K562 (cell line): ENCODE results near the gene ANO4. TPM values are rescaled to one million over a fixed set of nuclear protein-coding genes. Genes with fewer than 3 reads are reported as not detected.

Source experiments
- ATAC-seq: fragments of 200-7000 bp; cut with Tn5 transposase; 3 replicates; pipeline ENCODE4 v1.9.1; 2020; ENCODE audit warnings: moderate library complexity
- BruUV-seq: library from RNA; stranded (reverse); fragments of 400-500 nt; replicated peaks from 2 replicates; lab custom pipeline; 2021; lab: Mats Ljungman, UMichigan
- CTCF ChIA-PET: fragments of 300-600 bp; formaldehyde crosslinking; extraction: SDS; loops from one replicate; lab custom pipeline; 2021; ENCODE audit warnings: low intra/inter-chr PET ratio; lab: Yijun Ruan, JAX
- POLR2A ChIA-PET: fragments of 300-600, 350-650 bp; sonication (Branson Sonifier 250); formaldehyde crosslinking; extraction: SDS; loops from one replicate; lab custom pipeline; 2021; ENCODE audit warnings: antibody characterized with exemption, inconsistent platforms; lab: Yijun Ruan, JAX
- DNase-seq, 4 experiments: peaks; one replicate each; pipeline versions ENCODE4 v3.0.0 to v3.0.0-alpha.2; 2011 to 2018; ENCODE audit warnings: low spot score in 3 of 4, mixed read lengths in 3 of 4; ENCODE audit errors: extremely low read depth in 1 of 4
- FAIRE-seq: peaks from 2 replicates; lab custom pipeline; 2011; peaks lifted over from hg19 to GRCh38; lab: Jason Lieb, UNC
- H2AFZ ChIP-seq: 2 replicates; pipeline ENCODE4 v1.6.0; 2011; ENCODE audit warnings: low read depth, low read length, control low read depth, inconsistent platforms
- H3K27ac ChIP-seq: fragments of 200-600 bp; 3 replicates; pipeline ENCODE4 v1.8.0; 2011; ENCODE audit warnings: low read depth, mild to moderate bottlenecking, control low read depth, inconsistent platforms, low read length, moderate library complexity, mixed read lengths; ENCODE audit errors: extremely low read depth
- H3K27me3 ChIP-seq, 2 experiments: fragments of 300-600 bp in 1 of 2; 2 replicates in 1 of 2; 3 replicates in 1 of 2; pipeline versions ENCODE4 v1.6.0 to v1.8.0; 2011; ENCODE audit warnings: inconsistent platforms in 2 of 2, low read length in 2 of 2, mild to moderate bottlenecking in 1 of 2, mixed read lengths in 1 of 2, moderate library complexity in 1 of 2; ENCODE audit not compliant: control insufficient read depth in 2 of 2, insufficient read depth in 2 of 2
- H3K36me3 ChIP-seq: fragments of 300-600 bp; 3 replicates; pipeline ENCODE4 v1.8.0; 2011; ENCODE audit warnings: mild to moderate bottlenecking, low read length, inconsistent platforms; ENCODE audit not compliant: control insufficient read depth, insufficient read depth
- H3K4me1 ChIP-seq, 2 experiments: fragments of 200-600 bp in 1 of 2; replicated peaks in 1 of 2; 2 replicates in 1 of 2; 3 replicates in 1 of 2; pipeline versions ENCODE4 v1.5.1 to v1.8.0; 2011; ENCODE audit warnings: inconsistent platforms in 2 of 2, low read length in 2 of 2, mild to moderate bottlenecking in 1 of 2, mixed read lengths in 1 of 2, moderate library complexity in 1 of 2; ENCODE audit not compliant: control insufficient read depth in 2 of 2, insufficient read depth in 2 of 2
- H3K4me2 ChIP-seq: 2 replicates; pipeline ENCODE4 v1.6.1; 2011; ENCODE audit warnings: low read length, control low read depth, inconsistent platforms, mixed read lengths; ENCODE audit not compliant: insufficient read depth
- H3K4me3 ChIP-seq: fragments of 200-600 bp; sonication (generic), shearing (Covaris generic); 2 replicates; pipeline ENCODE4 v1.5.1; 2016; ENCODE audit warnings: control low read depth, inconsistent platforms
- H3K79me2 ChIP-seq: fragments of 200-600 bp; 3 replicates; pipeline ENCODE4 v1.8.0; 2011; ENCODE audit warnings: low read length, inconsistent platforms; ENCODE audit not compliant: control insufficient read depth, insufficient read depth
- H3K9ac ChIP-seq, 2 experiments: 2 replicates each; pipeline versions ENCODE4 v1.6.0 to v1.6.1; 2011; ENCODE audit warnings: low read depth in 2 of 2, low read length in 2 of 2, control low read depth in 1 of 2, inconsistent platforms in 1 of 2, mild to moderate bottlenecking in 1 of 2, mixed read lengths in 1 of 2; ENCODE audit not compliant: insufficient read depth in 1 of 2
- H3K9me1 ChIP-seq: one replicate; pipeline ENCODE4 v1.6.0; 2011; ENCODE audit warnings: inconsistent platforms, mild to moderate bottlenecking, low read length, moderate library complexity; ENCODE audit not compliant: control insufficient read depth, insufficient read depth
- H3K9me3 ChIP-seq: replicated peaks from 2 replicates; pipeline ENCODE4 v1.5.1; 2011; ENCODE audit warnings: low read depth, low read length, inconsistent platforms; ENCODE audit not compliant: control insufficient read depth, insufficient read depth
- H4K20me1 ChIP-seq: replicated peaks from 2 replicates; pipeline ENCODE4 v1.6.1; 2011; ENCODE audit warnings: low read length, inconsistent platforms, mixed read lengths; ENCODE audit not compliant: control insufficient read depth, insufficient read depth
- CHCHD3 ChIP-seq: fragments of 250-450 bp; sonication (Bioruptor Pico); IDR thresholded peaks from 2 replicates; pipeline ENCODE4 v2.1.2; 2022; ENCODE audit warnings: mild to moderate bottlenecking
- CXXC5 ChIP-seq: fragments of 250-450 bp; sonication (Bioruptor Pico); IDR thresholded peaks from 2 replicates; pipeline ENCODE4 v1.8.0; 2022; ENCODE audit warnings: inconsistent platforms, mild to moderate bottlenecking, moderate library complexity
- DEAF1 ChIP-seq: fragments of 450-650 bp; formaldehyde crosslinking; IDR thresholded peaks from 2 replicates; pipeline ENCODE4 v1.4.0; 2020; ENCODE audit warnings: mild to moderate bottlenecking, moderate library complexity
- GABPB1 ChIP-seq: sonication (generic); formaldehyde crosslinking; IDR thresholded peaks from 2 replicates; pipeline ENCODE4 v1.8.0; 2022; ENCODE audit warnings: mild to moderate bottlenecking, missing genetic modification reagents
- JUND ChIP-seq, 2 experiments: IDR thresholded peaks; 2 replicates in 1 of 2; 3 replicates in 1 of 2; pipeline ENCODE4 v1.6.1; 2011; ENCODE audit warnings: borderline replicate concordance in 2 of 2, low read depth in 2 of 2, low read length in 2 of 2, improper control_type of control experiment in 1 of 2, missing biosample characterization in 1 of 2, missing genetic modification characterization in 1 of 2, missing genetic modification reagents in 1 of 2
- KAT8 ChIP-seq: fragments of 450-650 bp; IDR thresholded peaks from 2 replicates; pipeline ENCODE4 v1.6.1; 2016; ENCODE audit warnings: low read depth, mild to moderate bottlenecking
- KDM1A ChIP-seq, 2 experiments: fragments of 450-650 bp; IDR thresholded peaks; 2 replicates each; pipeline ENCODE4 v1.6.1; 2016; ENCODE audit warnings: mild to moderate bottlenecking in 2 of 2
- KDM5B ChIP-seq: fragments of 200-600 bp; sonication (generic); IDR thresholded peaks from 2 replicates; pipeline ENCODE4 v1.6.1; 2012; ENCODE audit warnings: low read depth, mild to moderate bottlenecking, moderate library complexity, low read length, control low read depth, inconsistent platforms; ENCODE audit not compliant: insufficient replicate concordance
- RFX7 ChIP-seq: fragments of 250-450 bp; sonication (Bioruptor Pico); IDR thresholded peaks from 2 replicates; pipeline ENCODE4 v1.5.1; 2021; ENCODE audit warnings: mild to moderate bottlenecking
- SIN3B ChIP-seq: fragments of 450-650 bp; IDR thresholded peaks from 2 replicates; pipeline ENCODE4 v1.6.1; 2017; ENCODE audit warnings: low read depth, mild to moderate bottlenecking, moderate library complexity
- ZBTB7A ChIP-seq: IDR thresholded peaks from 2 replicates; pipeline ENCODE4 v1.6.1; 2011; ENCODE audit warnings: low read depth, mild to moderate bottlenecking, low read length, moderate library complexity, borderline replicate concordance; ENCODE audit not compliant: control insufficient read depth
- ZKSCAN3 ChIP-seq: fragments of 250-450 bp; sonication (Bioruptor Pico); IDR thresholded peaks from 2 replicates; pipeline ENCODE4 v1.4.0; 2020
- ZNF668 ChIP-seq: fragments of 250-450 bp; sonication (Bioruptor Pico); IDR thresholded peaks from 2 replicates; pipeline ENCODE4 v1.8.0; 2022; ENCODE audit warnings: mild to moderate bottlenecking, inconsistent platforms
- WGBS: fragments of 100-300 bp; shearing (Covaris generic); methylation state at CpG from one replicate; pipeline ENCODE4 v1.1.6; 2016; ENCODE audit warnings: low coverage, mixed read lengths; ENCODE audit not compliant: insufficient coverage; ENCODE audit errors: missing lambda C conversion rate; 5-methylcytosine and 5-hydroxymethylcytosine counted together
- in situ Hi-C: fragments of 300-500 bp; cut with MboI; formaldehyde crosslinking; loops from 4 replicates; pipeline ENCODE4 v1.15.0; 2018; ENCODE audit warnings: inconsistent platforms, mixed read lengths
- intact Hi-C: fragments of 100-400 bp; cut with micrococcal nuclease; formaldehyde crosslinking; loops from 2 replicates; pipeline ENCODE4 v1.14.2; 2022
- polyA plus RNA-seq, 8 experiments: library from polyadenylated mRNA; depleted of rRNA in 4 of 8; stranded (reverse) in 5 of 8; unstranded in 3 of 8; fragments of >200 nt; fragmentation: Nextera tagmentation in 2 of 8; fragmentation: Illumina TruSeq in 1 of 8; extraction: Ambion mirVana in 2 of 8; extraction: Trizol in 1 of 8; gene quantifications; 2 replicates each; pipeline versions ENCODE4 v1.2.1 to v1.2.3, GENCODE V29; 2011 to 2014; ENCODE audit warnings: inconsistent platforms in 1 of 8, missing spikeins in 1 of 8
- total RNA-seq, 7 experiments: library from RNA; depleted of rRNA in 6 of 7; stranded (reverse); fragments of >200 nt in 6 of 7; fragmentation: Illumina TruSeq in 2 of 7; extraction: Trizol in 2 of 7; gene quantifications; 2 replicates each; pipeline versions ENCODE4 v1.2.1 to v1.2.3, GENCODE V29; 2011 to 2021; ENCODE audit warnings: low replicate concordance in 1 of 7

The ANO4 gene
- total and polyA plus RNA-seq, 9 of the 15 experiments (the other 6 are each of a cell fraction or from before 2014, with no cell fraction given) = not detected

GRCh38 chr12:101076921-101077320, 282.3 kb downstream of the ANO4 start:
- Histone ChIP-seq H3K9ac (no peak overlapping the region), H3K36me3 (no peaks in the 10 kb centered on the region), H2AFZ (no peak overlapping the region), H4K20me1 (no peaks in the 10 kb centered on the region), H3K27me3 (no peaks in the 10 kb centered on the region), H3K27ac (no peak overlapping the region), H3K4me3 (no peak overlapping the region), H3K9me3 (no peaks in the 10 kb centered on the region), H3K4me2 (no peak overlapping the region), H3K4me1 (no peaks in the 10 kb centered on the region), H3K9me1 (no peaks in the 10 kb centered on the region), H3K79me2 (no peaks in the 10 kb centered on the region)
- 0% methylated on average over 4 of the region's 4 CpGs for whole genome bisulfite sequencing
- TF ChIP-seq CHCHD3 (CRISPR knock-in tag) (no peak), DEAF1 (CRISPR knock-in tag) (no peak), KAT8 (no peak), KDM5B (no peak), KDM1A (IDR thresholded peaks at IDR 0.05) (no peak), ZBTB7A (no peak), CXXC5 (CRISPR knock-in tag) (no peak), SIN3B (no peak), RFX7 (no peak), ZNF668 (CRISPR knock-in tag) (no peak), ZKSCAN3 (CRISPR knock-in tag) (no peak), GABPB1 (no peak), JUND (IDR thresholded peaks at IDR 0.05; ENCODE audit: borderline replicate concordance, low read depth, low read length) (no peak), JUND (tag; IDR thresholded peaks at IDR 0.05; ENCODE audit: borderline replicate concordance, low read depth, low read length) (no peak)
- no peak for DNase-seq
- ChIA-PET CTCF (no interaction called here), POLR2A (no interaction called here)
- no peak for FAIRE-seq
- in situ Hi-C loops = no loop called here
- intact Hi-C loops = no loop called here
- ATAC-seq = no peak
- BruUV-seq = no TSS peak
